Measurements from ENCODE around the gene PSMF1.

DNA sequence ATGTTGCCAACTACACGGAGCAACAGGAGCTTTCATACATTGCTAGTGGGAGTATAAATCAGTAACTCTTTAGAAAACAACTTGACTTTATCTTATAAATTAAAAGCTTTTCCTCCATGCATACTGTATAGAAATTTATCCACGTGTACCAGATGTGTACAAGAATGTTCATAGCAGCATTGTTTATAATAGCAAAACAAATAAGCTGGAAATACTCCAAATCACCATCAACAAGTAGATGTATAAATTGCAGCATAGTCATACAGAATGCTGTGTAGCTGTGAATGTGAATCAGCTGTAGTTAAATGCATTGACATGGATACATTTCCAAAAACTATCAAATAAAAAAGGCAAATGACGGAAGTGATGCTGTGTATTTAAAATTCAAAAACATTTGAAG, 6.0 kb downstream of the PSMF1 start:
- no peak for TF ChIP-seq SP1 (IDR thresholded peaks at IDR 0.05)
- TF ChIP-seq, protein P1, sequence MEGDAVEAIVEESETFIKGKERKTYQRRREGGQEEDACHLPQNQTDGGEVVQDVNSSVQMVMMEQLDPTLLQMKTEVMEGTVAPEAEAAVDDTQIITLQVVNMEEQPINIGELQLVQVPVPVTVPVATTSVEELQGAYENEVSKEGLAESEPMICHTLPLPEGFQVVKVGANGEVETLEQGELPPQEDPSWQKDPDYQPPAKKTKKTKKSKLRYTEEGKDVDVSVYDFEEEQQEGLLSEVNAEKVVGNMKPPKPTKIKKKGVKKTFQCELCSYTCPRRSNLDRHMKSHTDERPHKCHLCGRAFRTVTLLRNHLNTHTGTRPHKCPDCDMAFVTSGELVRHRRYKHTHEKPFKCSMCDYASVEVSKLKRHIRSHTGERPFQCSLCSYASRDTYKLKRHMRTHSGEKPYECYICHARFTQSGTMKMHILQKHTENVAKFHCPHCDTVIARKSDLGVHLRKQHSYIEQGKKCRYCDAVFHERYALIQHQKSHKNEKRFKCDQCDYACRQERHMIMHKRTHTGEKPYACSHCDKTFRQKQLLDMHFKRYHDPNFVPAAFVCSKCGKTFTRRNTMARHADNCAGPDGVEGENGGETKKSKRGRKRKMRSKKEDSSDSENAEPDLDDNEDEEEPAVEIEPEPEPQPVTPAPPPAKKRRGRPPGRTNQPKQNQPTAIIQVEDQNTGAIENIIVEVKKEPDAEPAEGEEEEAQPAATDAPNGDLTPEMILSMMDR (IDR thresholded peaks at IDR 0.05; ENCODE audit: low read depth, low read length, missing input control): no peak
- TF ChIP-seq, protein P2, sequence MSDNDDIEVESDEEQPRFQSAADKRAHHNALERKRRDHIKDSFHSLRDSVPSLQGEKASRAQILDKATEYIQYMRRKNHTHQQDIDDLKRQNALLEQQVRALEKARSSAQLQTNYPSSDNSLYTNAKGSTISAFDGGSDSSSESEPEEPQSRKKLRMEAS (IDR thresholded peaks at IDR 0.05): no peak
- no peak for TF ChIP-seq RAD21 (IDR thresholded peaks at IDR 0.05)
- no peak for TF ChIP-seq RXRA (IDR thresholded peaks at IDR 0.05)
- TF ChIP-seq, protein P3, sequence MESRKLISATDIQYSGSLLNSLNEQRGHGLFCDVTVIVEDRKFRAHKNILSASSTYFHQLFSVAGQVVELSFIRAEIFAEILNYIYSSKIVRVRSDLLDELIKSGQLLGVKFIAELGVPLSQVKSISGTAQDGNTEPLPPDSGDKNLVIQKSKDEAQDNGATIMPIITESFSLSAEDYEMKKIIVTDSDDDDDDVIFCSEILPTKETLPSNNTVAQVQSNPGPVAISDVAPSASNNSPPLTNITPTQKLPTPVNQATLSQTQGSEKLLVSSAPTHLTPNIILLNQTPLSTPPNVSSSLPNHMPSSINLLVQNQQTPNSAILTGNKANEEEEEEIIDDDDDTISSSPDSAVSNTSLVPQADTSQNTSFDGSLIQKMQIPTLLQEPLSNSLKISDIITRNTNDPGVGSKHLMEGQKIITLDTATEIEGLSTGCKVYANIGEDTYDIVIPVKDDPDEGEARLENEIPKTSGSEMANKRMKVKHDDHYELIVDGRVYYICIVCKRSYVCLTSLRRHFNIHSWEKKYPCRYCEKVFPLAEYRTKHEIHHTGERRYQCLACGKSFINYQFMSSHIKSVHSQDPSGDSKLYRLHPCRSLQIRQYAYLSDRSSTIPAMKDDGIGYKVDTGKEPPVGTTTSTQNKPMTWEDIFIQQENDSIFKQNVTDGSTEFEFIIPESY (IDR thresholded peaks at IDR 0.05): no peak
